A204.1 (cell line): ENCODE data around the gene SDR39U1.
"Not testable (repeated sequence)": the region's sequence is repeated elsewhere in the genome, so short reads cannot be mapped to it uniquely, and the experiment has no call there.

ENCODE experiments used
- FAIRE-seq: peaks from 2 replicates; lab custom pipeline; 2012; peaks lifted over from hg19 to GRCh38; lab: Jason Lieb, UNC

The SDR39U1 gene, protein sequence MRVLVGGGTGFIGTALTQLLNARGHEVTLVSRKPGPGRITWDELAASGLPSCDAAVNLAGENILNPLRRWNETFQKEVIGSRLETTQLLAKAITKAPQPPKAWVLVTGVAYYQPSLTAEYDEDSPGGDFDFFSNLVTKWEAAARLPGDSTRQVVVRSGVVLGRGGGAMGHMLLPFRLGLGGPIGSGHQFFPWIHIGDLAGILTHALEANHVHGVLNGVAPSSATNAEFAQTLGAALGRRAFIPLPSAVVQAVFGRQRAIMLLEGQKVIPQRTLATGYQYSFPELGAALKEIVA

DNA sequence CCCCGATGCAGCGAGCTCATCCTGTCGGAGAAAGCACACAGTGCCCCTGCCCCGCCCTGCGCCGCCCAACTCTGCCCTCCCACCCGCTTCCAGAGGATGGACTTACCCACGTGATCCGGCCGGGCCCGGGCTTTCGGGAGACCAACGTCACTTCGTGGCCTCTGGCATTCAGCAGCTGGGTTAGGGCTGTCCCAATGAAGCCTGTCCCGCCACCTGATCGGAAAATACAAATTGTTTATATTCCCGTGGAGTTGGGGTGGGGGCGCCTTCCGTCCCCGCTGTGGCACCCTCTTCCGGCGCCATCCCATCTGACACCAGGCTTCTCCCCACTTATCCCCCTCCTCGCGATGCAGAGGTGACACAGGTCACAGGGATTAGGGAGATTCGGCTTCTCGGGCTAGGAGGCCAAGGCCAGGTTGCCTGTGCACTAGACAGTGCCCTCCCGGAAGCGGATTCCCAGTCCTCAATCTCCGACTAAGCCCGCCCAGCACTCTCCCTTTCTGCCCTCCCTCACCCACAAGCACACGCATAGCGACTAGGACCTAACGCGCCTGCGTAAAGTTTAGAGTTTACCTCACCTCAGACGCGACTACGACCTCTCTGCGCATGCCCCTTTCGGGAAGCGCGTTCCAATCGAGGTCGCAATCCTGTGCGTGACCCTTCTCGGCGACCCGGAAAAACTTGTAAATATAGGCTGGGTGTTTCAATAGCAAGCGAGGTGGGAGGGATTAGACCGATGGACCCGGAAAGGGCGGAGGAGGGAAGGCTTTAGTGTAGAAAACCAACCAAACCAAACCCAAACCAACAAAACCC lies at the start of gene SDR39U1:
Gene SDR39U1, minus strand, starts transcription at position 537 of the 813 bp plus-strand sequence. Its CDS starts 7 bp downstream, at position 530.
- FAIRE-seq, result peak; percentile 98

GRCh38 chr14:24491586-24492408 lies 49.2 kb upstream of the SDR39U1 start:
- FAIRE-seq, result not testable (repeated sequence)

GRCh38 chr14:24483604-24484252 lies 41.2 kb upstream of the SDR39U1 start:
- no peak for FAIRE-seq

GRCh38 chr14:24482699-24483303 lies 40.2 kb upstream of the SDR39U1 start:
- not testable (repeated sequence) for FAIRE-seq

- FAIRE-seq, result no peak
Observed at GRCh38 chr14:24481622-24482324, 39.2 kb upstream of the SDR39U1 start.

GRCh38 chr14:24479999-24480398 lies 37.4 kb upstream of the SDR39U1 start:
- FAIRE-seq, result not testable (repeated sequence)

GRCh38 chr14:24475261-24475660 lies 32.7 kb upstream of the SDR39U1 start:
- FAIRE-seq, result no peak

- FAIRE-seq, result no peak
Observed at GRCh38 chr14:24473211-24473610, 30.6 kb upstream of the SDR39U1 start.

DNA sequence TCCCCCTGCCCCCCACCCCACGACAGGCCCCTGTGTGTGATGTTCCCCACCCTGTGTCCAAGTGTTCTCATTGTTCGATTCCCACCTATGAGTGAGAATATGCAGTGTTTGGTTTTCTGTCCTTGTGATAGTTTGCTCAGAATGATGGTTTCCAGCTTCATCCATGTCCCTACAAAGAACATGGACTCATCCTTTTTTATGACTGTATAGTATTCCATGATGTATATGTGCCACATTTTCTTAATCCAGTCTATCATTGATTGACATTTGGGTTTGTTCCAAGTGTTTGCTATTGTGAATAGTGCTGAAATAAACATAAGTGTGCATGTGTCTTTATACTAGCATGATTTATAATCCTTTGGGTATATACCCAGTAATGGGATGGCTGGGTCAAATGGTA lies 27.9 kb upstream of the SDR39U1 start:
- FAIRE-seq, result not testable (repeated sequence)

DNA sequence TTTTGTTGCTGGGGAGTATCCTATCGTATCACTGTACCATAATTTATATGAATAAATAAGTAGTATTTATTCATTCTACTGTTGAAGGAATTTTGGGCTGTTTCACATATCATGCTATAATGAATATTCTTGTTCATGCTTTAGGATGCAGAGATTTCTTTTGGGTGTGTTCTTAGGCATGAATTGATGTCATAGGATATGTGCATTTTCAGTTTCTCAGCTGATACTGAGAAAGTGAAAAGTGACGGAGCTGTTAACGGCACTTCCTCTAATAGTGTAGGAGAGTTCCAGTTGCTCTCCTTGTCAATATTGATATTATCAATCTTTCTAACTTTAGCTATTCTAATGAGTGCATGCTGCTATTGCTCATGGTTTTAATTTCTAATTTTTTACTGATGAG lies 23.2 kb upstream of the SDR39U1 start:
- no peak for FAIRE-seq

- FAIRE-seq, result no peak
Observed at GRCh38 chr14:24465368-24465767, 22.8 kb upstream of the SDR39U1 start.

- FAIRE-seq, result no peak
Observed at GRCh38 chr14:24463884-24464785, 21.6 kb upstream of the SDR39U1 start.

GRCh38 chr14:24463017-24463883 lies 20.7 kb upstream of the SDR39U1 start:
- no peak for FAIRE-seq

DNA sequence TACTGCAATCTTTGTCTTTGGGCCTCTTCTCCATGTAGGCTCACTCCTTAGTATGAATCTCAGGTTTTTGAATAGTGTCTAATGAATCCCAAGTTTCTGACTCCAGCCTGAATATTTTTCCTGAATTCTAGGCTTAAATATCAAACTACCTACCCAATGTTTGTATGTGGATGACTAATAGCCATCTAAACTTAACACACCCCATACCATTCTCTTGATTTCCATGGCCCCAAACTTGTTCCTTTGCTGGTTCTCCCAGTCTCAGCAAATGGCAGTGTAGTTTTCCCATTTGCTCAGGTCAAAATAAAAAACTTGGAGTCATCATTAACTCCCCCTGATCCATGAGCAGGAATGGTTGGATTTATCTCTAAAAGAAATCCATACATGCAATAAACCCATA lies 18.8 kb upstream of the SDR39U1 start:
- FAIRE-seq, result no peak

DNA sequence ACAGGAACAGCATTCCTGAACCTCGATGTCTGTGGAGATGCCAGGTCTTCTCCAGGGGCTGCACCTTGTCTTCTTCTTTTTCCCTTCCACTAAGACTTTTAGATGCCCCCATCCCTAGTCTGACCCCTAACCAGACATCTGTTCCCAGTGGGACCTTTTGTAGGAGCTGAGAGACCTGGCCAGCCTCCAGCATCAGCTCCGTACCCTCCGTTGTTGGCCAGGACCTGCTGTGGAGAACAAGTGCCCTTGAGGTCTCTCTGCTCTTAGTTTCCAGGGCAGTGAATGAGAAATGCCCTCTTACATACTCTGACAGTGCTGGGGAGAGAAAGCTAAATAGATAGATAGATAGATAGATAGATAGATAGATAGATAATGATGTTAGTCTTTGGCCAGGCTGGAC lies 16.8 kb upstream of the SDR39U1 start:
- FAIRE-seq, result no peak

- no peak for FAIRE-seq
Observed at GRCh38 chr14:24458736-24459135, 16.2 kb upstream of the SDR39U1 start.

DNA sequence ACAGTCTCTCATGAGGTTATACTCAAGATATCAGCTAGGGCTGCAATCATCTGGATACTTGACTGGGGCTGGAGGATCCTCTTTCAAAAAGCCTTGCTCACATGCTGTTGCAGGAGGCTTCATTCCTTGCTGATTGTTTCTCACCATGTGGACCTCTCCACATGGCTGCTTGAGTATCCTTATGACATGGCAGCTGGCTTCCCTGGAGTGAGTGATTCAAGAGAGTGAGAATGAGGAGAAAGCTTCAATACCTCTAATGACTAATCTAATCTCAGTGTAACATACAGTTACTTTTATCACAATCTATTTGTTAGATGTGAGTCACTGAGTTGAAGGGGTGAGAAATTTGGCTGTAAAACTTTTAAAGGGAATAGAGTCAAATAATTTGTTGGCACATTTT lies 14.4 kb upstream of the SDR39U1 start:
- no peak for FAIRE-seq

DNA sequence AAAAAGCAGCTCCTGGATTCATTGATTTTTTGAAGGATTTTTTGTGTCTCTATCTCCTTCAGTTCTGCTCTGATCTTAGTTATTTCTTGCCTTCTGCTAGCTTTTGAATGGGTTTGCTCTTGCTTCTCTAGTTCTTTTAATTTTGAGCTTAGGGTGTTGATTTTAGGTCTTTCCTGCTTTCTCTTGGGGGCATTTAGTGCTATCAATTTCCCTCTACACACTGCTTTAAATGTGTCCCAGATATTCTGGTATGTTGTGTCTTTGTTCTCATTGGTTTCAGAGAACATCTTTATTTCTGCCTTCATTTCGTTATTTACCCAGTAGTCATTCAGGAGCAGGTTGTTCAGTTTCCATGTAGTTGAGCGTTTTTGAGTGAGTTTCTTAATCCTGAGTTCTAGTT lies 8.3 kb upstream of the SDR39U1 start:
- not testable (repeated sequence) for FAIRE-seq

DNA sequence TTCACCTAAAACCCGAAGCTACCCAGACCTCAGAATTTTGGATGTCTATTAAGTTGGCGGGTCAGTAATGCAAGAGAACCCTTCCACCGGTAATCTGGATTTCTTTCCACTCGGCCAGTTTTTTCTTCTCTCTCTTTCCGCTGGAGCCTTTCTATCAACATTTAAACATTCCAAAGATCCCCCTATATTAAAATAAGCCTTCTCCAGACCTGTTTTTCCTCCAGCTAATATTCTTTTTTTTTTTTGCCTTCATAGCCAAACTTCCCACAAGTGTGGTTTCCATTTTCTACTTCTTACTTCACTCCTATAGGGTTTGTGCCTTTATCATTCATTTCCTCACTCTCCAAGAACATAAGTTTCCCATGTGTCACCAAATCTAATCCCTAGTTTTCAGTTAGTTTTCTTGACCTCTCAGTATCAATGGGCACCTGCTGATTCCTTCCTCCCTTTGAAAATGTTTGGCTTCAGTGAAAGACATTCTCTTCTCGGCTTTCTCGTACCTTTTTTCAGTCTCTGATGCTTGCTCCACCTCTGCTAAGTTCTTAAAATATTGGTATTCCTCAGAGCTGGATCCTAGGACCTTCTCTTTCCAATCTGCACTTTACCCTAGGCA lies 583 bp upstream of the SDR39U1 start:
- no peak for FAIRE-seq
